WTC11 (cell line): Measurements from ENCODE around the gene FLRT1.

Source experiments
- MYBL2 ChIP-seq: sonication (generic); formaldehyde crosslinking; IDR thresholded peaks from 2 replicates; pipeline ENCODE4 v1.8.1; 2023; ENCODE audit warnings: mild to moderate bottlenecking, moderate library complexity, missing genetic modification reagents
- PRRX2 ChIP-seq: fragments of 250-450 bp; sonication (Bioruptor Pico); IDR thresholded peaks from 2 replicates; pipeline ENCODE4 v1.8.0; 2021; ENCODE audit warnings: mild to moderate bottlenecking
- TCF7 ChIP-seq: sonication (generic); formaldehyde crosslinking; IDR thresholded peaks from 2 replicates; pipeline ENCODE4 v1.8.0; 2022; ENCODE audit warnings: mild to moderate bottlenecking, low read depth, missing genetic modification reagents, moderate library complexity
- TEAD1 ChIP-seq: sonication (generic); formaldehyde crosslinking; IDR thresholded peaks from 2 replicates; pipeline ENCODE4 v1.8.0; 2022; ENCODE audit warnings: mild to moderate bottlenecking, missing genetic modification reagents
- ZNF121 ChIP-seq: sonication (generic); formaldehyde crosslinking; IDR thresholded peaks from 2 replicates; pipeline ENCODE4 v1.8.0; 2023; ENCODE audit warnings: missing genetic modification reagents
- TF ChIP-seq, protein P1 (sequence below): sonication (generic); formaldehyde crosslinking; IDR thresholded peaks from 2 replicates; pipeline ENCODE4 v1.8.1; 2023; ENCODE audit warnings: mild to moderate bottlenecking, moderate library complexity, missing genetic modification reagents
- TF ChIP-seq, protein P2 (sequence below): fragments of 200-600 bp; IDR thresholded peaks from 2 replicates; pipeline ENCODE4 v1.8.0; 2022; ENCODE audit warnings: antibody characterized with exemption
- TF ChIP-seq, protein P3 (sequence below): sonication (generic); formaldehyde crosslinking; IDR thresholded peaks from 2 replicates; pipeline ENCODE4 v1.8.1; 2022; ENCODE audit warnings: mild to moderate bottlenecking, missing genetic modification reagents, moderate library complexity, borderline replicate concordance

DNA sequence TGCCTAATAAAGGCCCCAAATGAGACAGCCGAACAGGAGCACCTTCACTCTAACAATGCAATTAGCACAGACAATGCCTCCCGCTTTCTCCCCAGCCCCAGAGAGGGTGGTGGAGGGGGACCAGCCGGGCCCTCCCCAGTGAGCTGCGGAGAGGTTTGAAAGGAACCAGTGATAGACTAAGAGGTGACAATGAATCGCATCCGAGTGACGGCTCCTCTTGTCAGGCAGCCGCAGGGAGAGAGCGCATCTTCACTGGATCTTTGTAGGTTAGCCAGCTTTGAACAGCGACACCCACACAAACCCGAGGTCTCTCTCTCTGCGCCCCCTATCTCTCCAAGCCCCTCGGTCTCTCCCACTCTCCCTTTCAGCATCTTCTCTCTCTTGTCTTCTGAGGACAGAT lies 28.0 kb downstream of the FLRT1 start:
- no peak for TF ChIP-seq PRRX2
- TF ChIP-seq ZNF121: no peak
- TF ChIP-seq, protein P1, sequence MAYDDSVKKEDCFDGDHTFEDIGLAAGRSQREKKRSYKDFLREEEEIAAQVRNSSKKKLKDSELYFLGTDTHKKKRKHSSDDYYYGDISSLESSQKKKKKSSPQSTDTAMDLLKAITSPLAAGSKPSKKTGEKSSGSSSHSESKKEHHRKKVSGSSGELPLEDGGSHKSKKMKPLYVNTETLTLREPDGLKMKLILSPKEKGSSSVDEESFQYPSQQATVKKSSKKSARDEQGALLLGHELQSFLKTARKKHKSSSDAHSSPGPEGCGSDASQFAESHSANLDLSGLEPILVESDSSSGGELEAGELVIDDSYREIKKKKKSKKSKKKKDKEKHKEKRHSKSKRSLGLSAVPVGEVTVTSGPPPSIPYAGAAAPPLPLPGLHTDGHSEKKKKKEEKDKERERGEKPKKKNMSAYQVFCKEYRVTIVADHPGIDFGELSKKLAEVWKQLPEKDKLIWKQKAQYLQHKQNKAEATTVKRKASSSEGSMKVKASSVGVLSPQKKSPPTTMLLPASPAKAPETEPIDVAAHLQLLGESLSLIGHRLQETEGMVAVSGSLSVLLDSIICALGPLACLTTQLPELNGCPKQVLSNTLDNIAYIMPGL (CRISPR knock-in tag): no peak
- no peak for TF ChIP-seq TCF7 (CRISPR knock-in tag)
- no peak for TF ChIP-seq MYBL2 (CRISPR knock-in tag)
- TF ChIP-seq, protein P2, sequence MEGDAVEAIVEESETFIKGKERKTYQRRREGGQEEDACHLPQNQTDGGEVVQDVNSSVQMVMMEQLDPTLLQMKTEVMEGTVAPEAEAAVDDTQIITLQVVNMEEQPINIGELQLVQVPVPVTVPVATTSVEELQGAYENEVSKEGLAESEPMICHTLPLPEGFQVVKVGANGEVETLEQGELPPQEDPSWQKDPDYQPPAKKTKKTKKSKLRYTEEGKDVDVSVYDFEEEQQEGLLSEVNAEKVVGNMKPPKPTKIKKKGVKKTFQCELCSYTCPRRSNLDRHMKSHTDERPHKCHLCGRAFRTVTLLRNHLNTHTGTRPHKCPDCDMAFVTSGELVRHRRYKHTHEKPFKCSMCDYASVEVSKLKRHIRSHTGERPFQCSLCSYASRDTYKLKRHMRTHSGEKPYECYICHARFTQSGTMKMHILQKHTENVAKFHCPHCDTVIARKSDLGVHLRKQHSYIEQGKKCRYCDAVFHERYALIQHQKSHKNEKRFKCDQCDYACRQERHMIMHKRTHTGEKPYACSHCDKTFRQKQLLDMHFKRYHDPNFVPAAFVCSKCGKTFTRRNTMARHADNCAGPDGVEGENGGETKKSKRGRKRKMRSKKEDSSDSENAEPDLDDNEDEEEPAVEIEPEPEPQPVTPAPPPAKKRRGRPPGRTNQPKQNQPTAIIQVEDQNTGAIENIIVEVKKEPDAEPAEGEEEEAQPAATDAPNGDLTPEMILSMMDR: no peak
- TF ChIP-seq, protein P3, sequence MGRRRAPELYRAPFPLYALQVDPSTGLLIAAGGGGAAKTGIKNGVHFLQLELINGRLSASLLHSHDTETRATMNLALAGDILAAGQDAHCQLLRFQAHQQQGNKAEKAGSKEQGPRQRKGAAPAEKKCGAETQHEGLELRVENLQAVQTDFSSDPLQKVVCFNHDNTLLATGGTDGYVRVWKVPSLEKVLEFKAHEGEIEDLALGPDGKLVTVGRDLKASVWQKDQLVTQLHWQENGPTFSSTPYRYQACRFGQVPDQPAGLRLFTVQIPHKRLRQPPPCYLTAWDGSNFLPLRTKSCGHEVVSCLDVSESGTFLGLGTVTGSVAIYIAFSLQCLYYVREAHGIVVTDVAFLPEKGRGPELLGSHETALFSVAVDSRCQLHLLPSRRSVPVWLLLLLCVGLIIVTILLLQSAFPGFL: no peak
- TF ChIP-seq TEAD1 (CRISPR knock-in tag): no peak
